ENCODE data around the gene IL1RAPL1. TPM values are rescaled to one million over a fixed set of nuclear protein-coding genes. Genes with fewer than 3 reads are reported as not detected.

IL1RAPL1 gene
- total RNA-seq, 4 donors from 2014 or later = 8.2 to 10.9 (median 8.8) TPM

DNA sequence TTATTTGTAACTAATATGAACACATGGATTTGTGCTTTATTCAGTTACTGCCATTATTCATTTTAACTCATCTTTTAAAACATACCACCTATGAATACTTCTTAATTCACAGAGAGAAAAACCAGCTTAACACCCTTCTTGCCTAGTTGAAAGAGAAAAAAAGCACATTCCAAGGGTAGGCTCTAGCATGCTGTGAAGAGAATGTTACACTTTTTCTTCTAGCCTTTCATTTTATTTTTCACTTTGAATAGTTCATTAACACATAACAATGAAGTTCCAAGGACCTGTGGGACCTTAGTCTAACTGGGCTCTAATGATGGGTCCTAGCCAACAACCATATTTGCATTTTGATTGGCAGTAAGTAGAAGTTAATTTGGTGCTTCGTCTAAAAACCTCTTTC lies 1348.2 kb downstream of the IL1RAPL1 start:
- no peaks in the 10 kb centered on the region for H3K36me3 ChIP-seq
- no peak overlapping the region for H3K4me3 ChIP-seq
- no peak overlapping the region for H3K27ac ChIP-seq
- no peaks in the 10 kb centered on the region for H3K4me1 ChIP-seq
- H3K9me3 ChIP-seq = no peaks in the 10 kb centered on the region
- peaks cover 0 to 3% of the 10 kb centered on the region in 2 donors for H3K27me3 ChIP-seq
- WGBS, 2 donors = 46 to 56% methylated on average over 1 of the region's 1 CpG
- no peak for DNase-seq (ENCODE audit: low spot score in 2 of 2)
- no peak for TF ChIP-seq EP300 (IDR thresholded peaks at IDR 0.05)
- TF ChIP-seq CTCF (IDR thresholded peaks at IDR 0.05) = no peak
- TF ChIP-seq POLR2A (IDR thresholded peaks at IDR 0.05) = no peak

- no peaks in the 10 kb centered on the region for H3K36me3 ChIP-seq
- H3K27ac ChIP-seq = no peak overlapping the region
- no peak overlapping the region for H3K4me3 ChIP-seq
- H3K9me3 ChIP-seq = no peaks in the 10 kb centered on the region
- 81 to 91% methylated on average over 2 of the region's 2 CpGs for WGBS, 2 donors
- H3K27me3 ChIP-seq = no peaks in the 10 kb centered on the region
- no peak for TF ChIP-seq EP300 (IDR thresholded peaks at IDR 0.05)
- DNase-seq (ENCODE audit: low spot score in 2 of 2) = no peak
- H3K4me1 ChIP-seq = no peaks in the 10 kb centered on the region
These were observed 1353.5 kb downstream of the IL1RAPL1 start for GRCh38 chrX:29940750-29941149.

GRCh38 chrX:29941287-29941686 lies 1354.0 kb downstream of the IL1RAPL1 start:
- H3K4me3 ChIP-seq = no peak overlapping the region
- TF ChIP-seq EP300 (IDR thresholded peaks at IDR 0.05) = no peak
- TF ChIP-seq CTCF (IDR thresholded peaks at IDR 0.05) = no peak
- TF ChIP-seq POLR2A (IDR thresholded peaks at IDR 0.05) = no peak
- no peaks in the 10 kb centered on the region for H3K4me1 ChIP-seq
- no peaks in the 10 kb centered on the region for H3K9me3 ChIP-seq
- no peaks in the 10 kb centered on the region for H3K36me3 ChIP-seq
- H3K27ac ChIP-seq = no peak overlapping the region
- no peaks in the 10 kb centered on the region for H3K27me3 ChIP-seq
- DNase-seq (ENCODE audit: low spot score in 2 of 2) = no peak
- WGBS, 2 donors = 33 to 39% methylated on average over 1 of the region's 1 CpG

- H3K36me3 ChIP-seq = no peaks in the 10 kb centered on the region
- WGBS, 2 donors = 53 to 83% methylated on average over 3 of the region's 3 CpGs
- H3K27ac ChIP-seq = no peak overlapping the region
- no peak overlapping the region for H3K4me3 ChIP-seq
- no peaks in the 10 kb centered on the region for H3K4me1 ChIP-seq
- TF ChIP-seq CTCF (IDR thresholded peaks at IDR 0.05) (no peak), EP300 (IDR thresholded peaks at IDR 0.05) (no peak), POLR2A (IDR thresholded peaks at IDR 0.05) (no peak)
- no peaks in the 10 kb centered on the region for H3K9me3 ChIP-seq
- H3K27me3 ChIP-seq = no peaks in the 10 kb centered on the region
- no peak for DNase-seq (ENCODE audit: low spot score in 2 of 2)
These were observed 1360.0 kb downstream of the IL1RAPL1 start for GRCh38 chrX:29947225-29947624.

DNA sequence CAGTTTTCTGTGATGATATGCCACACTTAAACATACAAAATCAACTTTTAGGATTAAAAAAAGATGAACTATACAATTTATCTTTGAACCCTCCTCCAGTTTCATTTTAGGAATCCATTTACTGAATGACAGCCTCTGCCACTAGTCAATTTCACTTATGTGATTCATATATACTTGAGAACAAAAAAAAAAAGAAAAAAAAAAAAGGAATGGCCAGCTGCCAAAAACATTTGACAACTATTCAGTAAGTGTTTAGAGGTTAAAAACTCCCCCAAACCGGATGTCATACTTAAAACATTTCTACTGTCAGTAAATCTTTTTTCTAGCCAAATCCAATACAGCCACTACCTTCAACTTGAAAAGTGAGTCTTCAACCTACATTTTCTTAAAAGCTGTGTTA lies 1361.4 kb downstream of the IL1RAPL1 start:
- WGBS, 2 donors = 8 to 27% methylated on average over 1 of the region's 1 CpG
- H3K27ac ChIP-seq = no peak overlapping the region
- no peak for TF ChIP-seq CTCF (IDR thresholded peaks at IDR 0.05)
- TF ChIP-seq EP300 (IDR thresholded peaks at IDR 0.05) = no peak
- TF ChIP-seq POLR2A (IDR thresholded peaks at IDR 0.05) = no peak
- no peaks in the 10 kb centered on the region for H3K4me1 ChIP-seq
- H3K36me3 ChIP-seq = no peaks in the 10 kb centered on the region
- no peak for DNase-seq (ENCODE audit: low spot score in 2 of 2)
- no peak overlapping the region for H3K4me3 ChIP-seq
- no peaks in the 10 kb centered on the region for H3K27me3 ChIP-seq
- no peaks in the 10 kb centered on the region for H3K9me3 ChIP-seq

GRCh38 chrX:29952016-29952415 lies 1364.8 kb downstream of the IL1RAPL1 start:
- WGBS, 2 donors = 75 to 94% methylated on average over 3 of the region's 3 CpGs
- Histone ChIP-seq H3K36me3 (no peaks in the 10 kb centered on the region), H3K4me1 (no peaks in the 10 kb centered on the region), H3K9me3 (no peaks in the 10 kb centered on the region), H3K27me3 (no peaks in the 10 kb centered on the region), H3K4me3 (no peak overlapping the region), H3K27ac (no peak overlapping the region)
- DNase-seq (ENCODE audit: low spot score in 2 of 2) = no peak
- TF ChIP-seq POLR2A (IDR thresholded peaks at IDR 0.05) = no peak
- no peak for TF ChIP-seq CTCF (IDR thresholded peaks at IDR 0.05)
- TF ChIP-seq EP300 (IDR thresholded peaks at IDR 0.05) = no peak

Data from tibial nerve (tissue), 4 donors.